ENCODE results near the gene PCMTD2. TPM values are rescaled to one million over a fixed set of nuclear protein-coding genes. Genes with fewer than 3 reads are reported as not detected.

The PCMTD2 gene
- total RNA-seq (2021; fragmentation: NEBNext Ultra II Directional; extraction: Animal tissue kit (Norgen Biotek cat#: 25700)) = 10 to 100 TPM; 15.7 to 21.9 (median 18.1) TPM
- long read RNA-seq, partial matches to known transcripts = 0 of 16 reads
- long read RNA-seq, other reads (novel, unspliced or antisense) = 12 of 16 reads

GRCh38 chr20:64255361-64256281 lies at the start of gene PCMTD2:
Gene PCMTD2 (plus strand): TSS chr20:64255748. CDS start chr20:64259966, 4,218 bp downstream.
- TF ChIP-seq, protein P1, sequence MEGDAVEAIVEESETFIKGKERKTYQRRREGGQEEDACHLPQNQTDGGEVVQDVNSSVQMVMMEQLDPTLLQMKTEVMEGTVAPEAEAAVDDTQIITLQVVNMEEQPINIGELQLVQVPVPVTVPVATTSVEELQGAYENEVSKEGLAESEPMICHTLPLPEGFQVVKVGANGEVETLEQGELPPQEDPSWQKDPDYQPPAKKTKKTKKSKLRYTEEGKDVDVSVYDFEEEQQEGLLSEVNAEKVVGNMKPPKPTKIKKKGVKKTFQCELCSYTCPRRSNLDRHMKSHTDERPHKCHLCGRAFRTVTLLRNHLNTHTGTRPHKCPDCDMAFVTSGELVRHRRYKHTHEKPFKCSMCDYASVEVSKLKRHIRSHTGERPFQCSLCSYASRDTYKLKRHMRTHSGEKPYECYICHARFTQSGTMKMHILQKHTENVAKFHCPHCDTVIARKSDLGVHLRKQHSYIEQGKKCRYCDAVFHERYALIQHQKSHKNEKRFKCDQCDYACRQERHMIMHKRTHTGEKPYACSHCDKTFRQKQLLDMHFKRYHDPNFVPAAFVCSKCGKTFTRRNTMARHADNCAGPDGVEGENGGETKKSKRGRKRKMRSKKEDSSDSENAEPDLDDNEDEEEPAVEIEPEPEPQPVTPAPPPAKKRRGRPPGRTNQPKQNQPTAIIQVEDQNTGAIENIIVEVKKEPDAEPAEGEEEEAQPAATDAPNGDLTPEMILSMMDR (IDR thresholded peaks at IDR 0.05) = peak; percentile 22; the same call in 1 of the 2 replicates
- H3K4me1 Mint-ChIP-seq (ENCODE audit: low read depth) = peaks cover 43% of the 10 kb centered on the region
- peak within 1 kb of the TSS; percentile 76 for H3K27ac Mint-ChIP-seq

GRCh38 chr20:64206614-64207013 lies 48.9 kb upstream of the PCMTD2 start:
- peaks cover 30% of the 10 kb centered on the region for H3K27me3 Mint-ChIP-seq (ENCODE audit: insufficient read depth)

More at GRCh38 chr20:64255361-64256281, at the start of gene PCMTD2:
- no peaks in the 10 kb centered on the region for H3K9me3 Mint-ChIP-seq
- H3K27me3 Mint-ChIP-seq (ENCODE audit: insufficient read depth) = peaks cover 11% of the 10 kb centered on the region
- no peaks in the 10 kb centered on the region for H3K36me3 Mint-ChIP-seq (ENCODE audit: low read depth)
- peak within 1 kb of the TSS; percentile 91 for H3K4me3 Mint-ChIP-seq
- DNase-seq = peak; percentile 50

GRCh38 chr20:64207641-64208590 lies 47.6 kb upstream of the PCMTD2 start:
- Mint-ChIP-seq H3K27me3 (ENCODE audit: insufficient read depth) (peaks cover 36% of the 10 kb centered on the region), H3K9me3 (no peaks in the 10 kb centered on the region), H3K4me1 (ENCODE audit: low read depth) (peaks cover 5% of the 10 kb centered on the region), H3K4me3 (no peak overlapping the region), H3K27ac (no peak overlapping the region), H3K36me3 (ENCODE audit: low read depth) (no peaks in the 10 kb centered on the region)
- no peak for DNase-seq
- TF ChIP-seq, protein P1 (IDR thresholded peaks at IDR 0.05) = no peak

More at GRCh38 chr20:64206614-64207013, 48.9 kb upstream of the PCMTD2 start:
- no peak for DNase-seq
- H3K4me1 Mint-ChIP-seq (ENCODE audit: low read depth) = no peaks in the 10 kb centered on the region
- no peak overlapping the region for H3K4me3 Mint-ChIP-seq
- H3K9me3 Mint-ChIP-seq = no peaks in the 10 kb centered on the region
- no peaks in the 10 kb centered on the region for H3K36me3 Mint-ChIP-seq (ENCODE audit: low read depth)
- no peak overlapping the region for H3K27ac Mint-ChIP-seq
- TF ChIP-seq, protein P1 (IDR thresholded peaks at IDR 0.05) = no peak

DNA sequence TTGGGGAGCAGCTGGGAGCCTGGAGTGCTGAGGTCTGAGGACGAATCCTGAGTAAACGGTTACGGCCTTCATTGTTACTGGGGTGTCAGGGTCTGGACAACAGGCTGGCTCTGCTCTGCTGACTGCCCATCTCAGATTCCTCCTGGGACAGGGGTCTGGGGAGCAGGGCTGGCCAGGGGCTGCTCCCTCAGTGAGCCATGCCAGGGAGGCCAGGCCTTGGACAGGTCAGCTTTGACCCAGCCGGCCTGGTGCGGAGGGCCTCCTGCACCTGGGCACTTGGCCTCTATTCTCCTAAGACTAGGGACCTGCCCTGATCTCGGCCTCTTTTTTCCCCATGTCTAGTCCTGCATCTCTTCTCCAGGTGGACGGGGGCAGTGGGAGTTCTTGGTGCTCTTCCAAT lies 46.4 kb upstream of the PCMTD2 start:
- Mint-ChIP-seq H3K4me1 (ENCODE audit: low read depth) (peaks cover 7% of the 10 kb centered on the region), H3K27ac (no peak overlapping the region), H3K36me3 (ENCODE audit: low read depth) (no peaks in the 10 kb centered on the region), H3K9me3 (no peaks in the 10 kb centered on the region), H3K4me3 (no peak overlapping the region), H3K27me3 (ENCODE audit: insufficient read depth) (peaks cover 48% of the 10 kb centered on the region)
- no peak for DNase-seq
- TF ChIP-seq, protein P1 (IDR thresholded peaks at IDR 0.05) = no peak

All from HFFc6 (cell line).